Breast epithelium (tissue), 3 donors: ENCODE data around the gene PPDPF.

Source experiments
- CTCF ChIP-seq, 3 donors: fragments of 450-650 bp; IDR thresholded peaks; one replicate each; pipeline ENCODE4 v1.5.1; 2016 to 2017; ENCODE audit warnings: antibody characterized with exemption in 3 of 3, mild to moderate bottlenecking in 3 of 3, moderate library complexity in 3 of 3
- POLR2AphosphoS5 ChIP-seq, 3 donors: sonication (generic); formaldehyde crosslinking; IDR thresholded peaks; one replicate each; pipeline ENCODE4 v1.6.1; 2017; ENCODE audit warnings: antibody characterized with exemption in 3 of 3

DNA sequence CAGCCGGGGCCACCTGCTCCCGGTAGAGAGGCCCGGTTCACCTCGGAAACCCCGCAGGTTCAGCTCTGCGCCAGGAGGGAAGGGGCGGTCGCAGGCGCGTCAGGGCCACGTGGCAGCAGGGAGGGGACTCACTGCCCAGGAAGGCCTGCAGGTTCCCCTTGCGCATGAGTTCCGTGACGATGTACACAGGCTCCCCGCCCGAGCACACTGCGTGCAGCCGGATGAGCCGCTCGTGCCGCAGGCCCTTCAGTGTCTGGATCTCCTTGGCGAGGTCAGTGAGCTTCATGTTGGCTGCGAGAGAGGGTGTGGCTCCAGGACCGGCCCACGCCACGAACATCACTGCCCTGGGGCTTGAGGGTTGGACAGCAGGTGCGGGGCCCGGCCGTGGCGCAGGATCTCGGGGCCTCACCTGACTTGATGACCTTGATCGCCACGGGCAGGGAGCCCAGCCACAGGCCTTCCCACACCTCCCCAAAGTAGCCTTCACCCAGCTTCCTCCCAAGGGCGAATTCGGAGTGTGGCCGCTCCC, 21.5 kb downstream of the PPDPF start:
- no peak for TF ChIP-seq CTCF (IDR thresholded peaks at IDR 0.05)
- peak in 1 of 3 donors; percentile 38 for TF ChIP-seq POLR2AphosphoS5 (IDR thresholded peaks at IDR 0.05)
